Measurements from ENCODE around the gene HMMR. TPM values are rescaled to one million over a fixed set of nuclear protein-coding genes. Genes with fewer than 3 reads are reported as not detected.

The HMMR gene
- total and polyA plus RNA-seq, 2 donors (not counting 1 experiment from before 2014, with no cell fraction given) = 0.34 to 1.6 TPM

- ATAC-seq (ENCODE audit: low read depth) = no peak
- H3K27ac Mint-ChIP-seq = peak overlapping the region; percentile 98
- peak; percentile 56 for DNase-seq
- peak overlapping the region; percentile 88 for H3K9ac ChIP-seq (ENCODE audit: low read length)
- H3K27ac ChIP-seq (ENCODE audit: low read length in 2 of 2) = peak overlapping the region; percentile 93 to 95
- H3K4me2 ChIP-seq (replicated peaks; ENCODE audit: low read depth, low read length, poor library complexity, severe bottlenecking) = peak overlapping the region; percentile 80
- no peaks in the 10 kb centered on the region for H3K36me3 ChIP-seq (replicated peaks in 1 of 2; ENCODE audit: control extremely low read depth in 1 of 2, control insufficient read depth in 1 of 2, extremely low read depth in 1 of 2, insufficient read depth in 2 of 2, low read length in 1 of 2)
- H2AFZ ChIP-seq (ENCODE audit: insufficient read depth, low read depth, low read length, poor library complexity, severe bottlenecking) = peak overlapping the region; percentile 77
- ChIA-PET CTCF (interaction anchor here (1.0 to 4.0 kb wide), 5 partner anchors 13 to 95 kb away, joined by 3 to 37 read pairs (median 4); partner anchors contain the start of genes HMMR and NUDCD2), POLR2A (interaction anchor here (4.0 kb wide), 1 partner anchor 43 kb away, joined by 40 read pairs; the partner anchor contains the start of genes HMMR and NUDCD2)
- H3K27me3 Mint-ChIP-seq = no peaks in the 10 kb centered on the region
- no peaks in the 10 kb centered on the region for H3K9me3 Mint-ChIP-seq (ENCODE audit: insufficient read depth)
- no peaks in the 10 kb centered on the region for H4K20me1 ChIP-seq (ENCODE audit: control insufficient read depth, insufficient read depth, low read length, poor library complexity, severe bottlenecking)
- intact Hi-C loops (cut with micrococcal nuclease) = loop anchor here (1.0 kb wide), 1 partner anchor 29 kb away; no protein-coding TSS in a partner anchor
- peaks cover 43% of the 10 kb centered on the region for H3K4me1 Mint-ChIP-seq
- no peak for TF ChIP-seq EZH2 (IDR thresholded peaks at IDR 0.05; ENCODE audit: borderline replicate concordance, insufficient read depth, low read depth, low read length, poor library complexity, severe bottlenecking)
- peak; percentile 20 for TF ChIP-seq CTCF (IDR thresholded peaks at IDR 0.05)
- peaks cover 38 to 39% of the 10 kb centered on the region in 2 donors for H3K4me1 ChIP-seq (ENCODE audit: control insufficient read depth in 2 of 2, insufficient read depth in 2 of 2, low read length in 2 of 2)
- under 1% methylated on average over 10 of the region's 17 CpGs for WGBS (ENCODE audit: insufficient coverage)
- peaks cover 32% of the 10 kb centered on the region for H3K79me2 ChIP-seq (ENCODE audit: control insufficient read depth, insufficient read depth, low read length)
- H3K4me3 ChIP-seq (ENCODE audit: control extremely low read depth in 1 of 5, extremely low read depth in 1 of 5, insufficient read depth in 1 of 5, low read depth in 2 of 5, low read length in 4 of 5) = peak overlapping the region; percentile 61 to 94 (median 83)
- H3K27me3 ChIP-seq (replicated peaks in 1 of 4; ENCODE audit: control extremely low read depth in 1 of 4, control insufficient read depth in 3 of 4, insufficient read depth in 4 of 4, low read length in 3 of 4) = no peaks in the 10 kb centered on the region
- peak overlapping the region; percentile 98 for H3K4me3 Mint-ChIP-seq
- no peaks in the 10 kb centered on the region for H3K9me3 ChIP-seq (ENCODE audit: control extremely low read depth in 1 of 3, control insufficient read depth in 2 of 3, insufficient read depth in 1 of 3, low read length in 2 of 3)
Measured at GRCh38 chr5:163503106-163504078, 43.0 kb downstream of the HMMR start.
